ENCODE measurements around the gene GPX4.
"Not testable (repeated sequence)": the region's sequence is repeated elsewhere in the genome, so short reads cannot be mapped to it uniquely, and the experiment has no call there.

The GPX4 gene

GRCh38 chr19:1113986-1114483 is 10.2 kb downstream of the GPX4 start:
- no peak for DNase-seq (ENCODE audit: low spot score)

GRCh38 chr19:1114728-1115127 is 10.9 kb downstream of the GPX4 start:
- DNase-seq (ENCODE audit: low spot score), result not testable (repeated sequence)

- DNase-seq (ENCODE audit: low spot score), result no peak
Observed at GRCh38 chr19:1115646-1116420, 12.0 kb downstream of the GPX4 start.

- DNase-seq (ENCODE audit: low spot score), result no peak
Observed at GRCh38 chr19:1116726-1117581, 13.2 kb downstream of the GPX4 start.

- no peak for DNase-seq (ENCODE audit: low spot score)
Observed at GRCh38 chr19:1117654-1118053, 13.9 kb downstream of the GPX4 start.

- no peak for DNase-seq (ENCODE audit: low spot score)
Observed at GRCh38 chr19:1118999-1119398, 15.2 kb downstream of the GPX4 start.

- DNase-seq (ENCODE audit: low spot score), result no peak
Observed at GRCh38 chr19:1119475-1120217, 15.9 kb downstream of the GPX4 start.

GRCh38 chr19:1121395-1121794 is 17.6 kb downstream of the GPX4 start:
- no peak for DNase-seq (ENCODE audit: low spot score)

GRCh38 chr19:1122021-1122971 is 18.5 kb downstream of the GPX4 start:
- DNase-seq (ENCODE audit: low spot score), result no peak

GRCh38 chr19:1122972-1123363 is 19.2 kb downstream of the GPX4 start:
- peak; percentile 94 for DNase-seq (ENCODE audit: low spot score)

GRCh38 chr19:1123381-1123780 is 19.6 kb downstream of the GPX4 start:
- DNase-seq (ENCODE audit: low spot score), result no peak

GRCh38 chr19:1123885-1124677 is 20.3 kb downstream of the GPX4 start:
- no peak for DNase-seq (ENCODE audit: low spot score)

GRCh38 chr19:1125601-1126467 is 22.0 kb downstream of the GPX4 start:
- no peak for DNase-seq (ENCODE audit: low spot score)

- DNase-seq (ENCODE audit: low spot score), result no peak
Observed at GRCh38 chr19:1126984-1127760, 23.4 kb downstream of the GPX4 start.

GRCh38 chr19:1128106-1128505 is 24.3 kb downstream of the GPX4 start:
- DNase-seq (ENCODE audit: low spot score), result no peak

- not testable (repeated sequence) for DNase-seq (ENCODE audit: low spot score)
Observed at GRCh38 chr19:1129084-1129483, 25.3 kb downstream of the GPX4 start.

- no peak for DNase-seq (ENCODE audit: low spot score)
Observed at GRCh38 chr19:1129535-1129934, 25.7 kb downstream of the GPX4 start.
